WTC11 (cell line): Measurements from ENCODE around the gene PMIS2. TPM values are rescaled to one million over a fixed set of nuclear protein-coding genes. Genes with fewer than 3 reads are reported as not detected.

ENCODE experiments used
- ARID4B ChIP-seq: sonication (generic); formaldehyde crosslinking; IDR thresholded peaks from 2 replicates; pipeline ENCODE4 v1.8.0; 2023; ENCODE audit warnings: missing genetic modification reagents, mild to moderate bottlenecking, borderline replicate concordance
- CREM ChIP-seq: sonication (generic); formaldehyde crosslinking; IDR thresholded peaks from 2 replicates; pipeline ENCODE4 v1.8.1; 2022; ENCODE audit warnings: mild to moderate bottlenecking, missing genetic modification reagents, moderate library complexity
- ETV6 ChIP-seq: sonication (generic); formaldehyde crosslinking; IDR thresholded peaks from 2 replicates; pipeline ENCODE4 v1.8.1; 2022; ENCODE audit warnings: mild to moderate bottlenecking, missing genetic modification reagents
- FOXP4 ChIP-seq: sonication (generic); formaldehyde crosslinking; IDR thresholded peaks from 2 replicates; pipeline ENCODE4 v1.8.0; 2022; ENCODE audit warnings: mild to moderate bottlenecking, missing genetic modification reagents
- HMGXB4 ChIP-seq: sonication (generic); formaldehyde crosslinking; IDR thresholded peaks from 2 replicates; pipeline ENCODE4 v1.8.1; 2023; ENCODE audit warnings: mild to moderate bottlenecking, moderate library complexity, missing genetic modification reagents
- IRF1 ChIP-seq: sonication (generic); formaldehyde crosslinking; IDR thresholded peaks from 2 replicates; pipeline ENCODE4 v1.8.0; 2023; ENCODE audit warnings: missing genetic modification reagents
- MYBL2 ChIP-seq: sonication (generic); formaldehyde crosslinking; IDR thresholded peaks from 2 replicates; pipeline ENCODE4 v1.8.1; 2023; ENCODE audit warnings: mild to moderate bottlenecking, moderate library complexity, missing genetic modification reagents
- NR1H2 ChIP-seq: sonication (generic); formaldehyde crosslinking; IDR thresholded peaks from 2 replicates; pipeline ENCODE4 v1.9.0; 2021; ENCODE audit warnings: mild to moderate bottlenecking, moderate library complexity, missing genetic modification reagents
- NR3C1 ChIP-seq: sonication (generic); formaldehyde crosslinking; conservative IDR thresholded peaks from 2 replicates; pipeline ENCODE4 v1.8.1; 2023; ENCODE audit warnings: low read depth, mild to moderate bottlenecking, missing genetic modification reagents
- OVOL2 ChIP-seq: fragments of 250-450 bp; sonication (Bioruptor Pico); IDR thresholded peaks from 2 replicates; pipeline ENCODE4 v1.9.0; 2021; ENCODE audit warnings: mild to moderate bottlenecking, borderline replicate concordance
- PRDM15 ChIP-seq: sonication (generic); formaldehyde crosslinking; IDR thresholded peaks from 2 replicates; pipeline ENCODE4 v1.8.0; 2022; ENCODE audit warnings: missing genetic modification reagents
- PRRX2 ChIP-seq: fragments of 250-450 bp; sonication (Bioruptor Pico); IDR thresholded peaks from 2 replicates; pipeline ENCODE4 v1.8.0; 2021; ENCODE audit warnings: mild to moderate bottlenecking
- TEAD4 ChIP-seq: sonication (generic); formaldehyde crosslinking; IDR thresholded peaks from 2 replicates; pipeline ENCODE4 v1.8.0; 2022; ENCODE audit warnings: mild to moderate bottlenecking, missing genetic modification reagents
- USF2 ChIP-seq: sonication (generic); formaldehyde crosslinking; IDR thresholded peaks from 2 replicates; pipeline ENCODE4 v1.8.1; 2023; ENCODE audit warnings: mild to moderate bottlenecking, missing genetic modification reagents, moderate library complexity
- ZNF138 ChIP-seq: sonication (generic); formaldehyde crosslinking; conservative IDR thresholded peaks from 2 replicates; pipeline ENCODE4 v1.8.1; 2022; ENCODE audit warnings: mild to moderate bottlenecking, moderate library complexity, missing genetic modification reagents
- ZNF219 ChIP-seq: sonication (generic); formaldehyde crosslinking; IDR thresholded peaks from 2 replicates; pipeline ENCODE4 v1.8.0; 2023; ENCODE audit warnings: missing genetic modification reagents, mild to moderate bottlenecking, borderline replicate concordance
- total RNA-seq: library from RNA; stranded (reverse); gene quantifications from 3 replicates; pipeline ENCODE4 v1.2.3, GENCODE V29; 2021

PMIS2 gene
- total RNA-seq, 1 experiment from 2014 or later, result not detected

GRCh38 chr19:35545001-35545854 lies 40.7 kb upstream of the PMIS2 start, which contains the start of gene TMEM147 (continued):
- TF ChIP-seq PRDM15 (CRISPR knock-in tag), result no peak
- TF ChIP-seq HMGXB4 (CRISPR knock-in tag), result peak; percentile 88
- TF ChIP-seq IRF1 (CRISPR knock-in tag), result peak; percentile 49; the same call in 1 of the 2 replicates
- no peak for TF ChIP-seq TEAD4 (CRISPR knock-in tag)
- peak; percentile 88; the same call in 1 of the 2 replicates for TF ChIP-seq ARID4B (CRISPR knock-in tag)
- TF ChIP-seq NR3C1 (CRISPR knock-in tag), result 0 out of 2 replicates have a peak, but pooled peaks have one; percentile 60
- TF ChIP-seq NR1H2 (CRISPR knock-in tag), result no peak
- TF ChIP-seq PRRX2, result no peak
- TF ChIP-seq ETV6 (CRISPR knock-in tag), result peak; percentile 69; the same call in 1 of the 2 replicates
- TF ChIP-seq ZNF219, result no peak
- peak; percentile 85 for TF ChIP-seq MYBL2 (CRISPR knock-in tag)
- no peak for TF ChIP-seq ZNF138 (CRISPR knock-in tag)
- TF ChIP-seq FOXP4 (CRISPR knock-in tag), result peak; percentile 77
- peak; percentile 92 for TF ChIP-seq USF2 (CRISPR knock-in tag)
- TF ChIP-seq OVOL2 (CRISPR knock-in tag), result no peak
- TF ChIP-seq CREM (CRISPR knock-in tag), result peak; percentile 98
